ENCODE data around the gene METTL3.

Gene METTL3

GRCh38 chr14:21520767-21521166, 9.6 kb upstream of the METTL3 start:
- TF ChIP-seq POLR2AphosphoS5 (IDR thresholded peaks at IDR 0.05; ENCODE audit: low read depth, low read length) = no peak
- no peak for TF ChIP-seq POLR2A (IDR thresholded peaks at IDR 0.05; ENCODE audit: low read depth, low read length)
- no peak for TF ChIP-seq TAF1 (IDR thresholded peaks at IDR 0.05; ENCODE audit: low read depth, low read length)
- no peak for TF ChIP-seq POU2F2 (IDR thresholded peaks at IDR 0.05; ENCODE audit: low read depth, low read length)
- TF ChIP-seq PAX5 (IDR thresholded peaks at IDR 0.05; ENCODE audit: insufficient read depth, low read length, severe bottlenecking) = no peak
- no peak for TF ChIP-seq SPI1 (IDR thresholded peaks at IDR 0.05; ENCODE audit: low read depth, low read length)
- DNase-seq (ENCODE audit: insufficient read length, low spot score) (no peak), FAIRE-seq (no peak)

GRCh38 chr14:21518725-21519124, 7.6 kb upstream of the METTL3 start:
- DNase-seq (ENCODE audit: insufficient read length, low spot score) = no peak
- FAIRE-seq = no peak
- TF ChIP-seq POLR2AphosphoS5 (IDR thresholded peaks at IDR 0.05; ENCODE audit: low read depth, low read length) (no peak), SPI1 (IDR thresholded peaks at IDR 0.05; ENCODE audit: low read depth, low read length) (no peak), TAF1 (IDR thresholded peaks at IDR 0.05; ENCODE audit: low read depth, low read length) (no peak), POU2F2 (IDR thresholded peaks at IDR 0.05; ENCODE audit: low read depth, low read length) (no peak), POLR2A (IDR thresholded peaks at IDR 0.05; ENCODE audit: low read depth, low read length) (no peak), PAX5 (IDR thresholded peaks at IDR 0.05; ENCODE audit: insufficient read depth, low read length, severe bottlenecking) (no peak)

DNA sequence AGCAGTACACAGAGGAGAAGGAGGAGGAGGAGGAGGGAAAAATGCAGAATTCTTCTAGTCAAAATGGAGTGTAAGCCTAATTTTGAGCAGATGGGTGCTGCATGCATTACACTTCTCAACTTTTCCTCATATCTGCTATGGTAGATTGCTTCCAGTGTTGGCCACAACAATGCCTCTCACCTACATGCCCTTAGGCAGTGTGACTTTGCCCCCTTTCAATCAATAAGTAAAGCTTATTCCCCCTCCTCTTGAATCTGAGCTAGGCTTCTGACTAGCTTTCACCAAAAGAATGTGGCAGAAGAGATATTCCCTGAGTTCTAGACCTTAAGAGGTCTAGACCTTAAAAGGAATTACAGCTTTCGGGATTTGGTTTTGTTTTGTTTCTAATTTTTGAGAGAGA, 3.2 kb upstream of the METTL3 start:
- DNase-seq (ENCODE audit: insufficient read length, low spot score) = no peak
- FAIRE-seq = no peak
- TF ChIP-seq TAF1 (IDR thresholded peaks at IDR 0.05; ENCODE audit: low read depth, low read length) = no peak
- no peak for TF ChIP-seq POU2F2 (IDR thresholded peaks at IDR 0.05; ENCODE audit: low read depth, low read length)
- no peak for TF ChIP-seq POLR2AphosphoS5 (IDR thresholded peaks at IDR 0.05; ENCODE audit: low read depth, low read length)
- TF ChIP-seq SPI1 (IDR thresholded peaks at IDR 0.05; ENCODE audit: low read depth, low read length) = no peak
- TF ChIP-seq PAX5 (IDR thresholded peaks at IDR 0.05; ENCODE audit: insufficient read depth, low read length, severe bottlenecking) = no peak
- no peak for TF ChIP-seq POLR2A (IDR thresholded peaks at IDR 0.05; ENCODE audit: low read depth, low read length)

DNA sequence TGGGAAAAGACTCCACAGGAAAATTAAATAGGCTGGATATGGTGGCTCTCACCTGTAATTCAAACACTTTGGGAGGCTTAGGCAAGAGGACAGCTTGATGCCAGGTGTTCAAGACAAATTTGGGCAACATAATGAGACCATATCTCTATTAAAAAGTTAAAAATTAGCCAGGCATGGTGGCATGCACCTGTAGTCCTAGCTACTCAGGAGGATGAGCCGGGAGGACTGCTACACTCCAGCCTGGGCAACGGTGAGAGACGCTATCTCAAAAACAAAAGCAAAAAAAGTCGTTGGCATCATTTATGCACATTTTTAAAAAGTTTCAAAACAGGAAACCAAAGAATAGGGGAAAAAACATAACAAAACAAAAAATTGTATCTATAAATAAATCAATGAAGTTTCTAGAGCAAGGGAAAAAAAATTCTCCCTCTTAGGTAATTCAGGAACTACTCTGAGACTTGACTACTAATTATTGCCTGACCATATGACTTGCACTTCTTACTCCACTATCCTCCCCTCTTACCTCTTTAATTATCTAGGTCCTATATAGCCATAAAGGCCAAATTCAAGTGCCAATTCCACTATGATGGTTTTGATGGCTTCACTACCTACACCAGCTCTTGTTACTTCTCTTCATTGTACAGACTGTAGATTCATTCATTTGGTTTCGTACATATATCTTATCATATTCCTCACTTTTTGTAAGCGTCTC, 1.6 kb downstream of the METTL3 start:
- no peak for TF ChIP-seq POLR2A (IDR thresholded peaks at IDR 0.05; ENCODE audit: low read depth, low read length)
- no peak for TF ChIP-seq POLR2AphosphoS5 (IDR thresholded peaks at IDR 0.05; ENCODE audit: low read depth, low read length)
- FAIRE-seq = no peak
- no peak for DNase-seq (ENCODE audit: insufficient read length, low spot score)

- TF ChIP-seq TAF1 (IDR thresholded peaks at IDR 0.05; ENCODE audit: low read depth, low read length) (no peak), POLR2AphosphoS5 (IDR thresholded peaks at IDR 0.05; ENCODE audit: low read depth, low read length) (no peak), POLR2A (IDR thresholded peaks at IDR 0.05; ENCODE audit: low read depth, low read length) (no peak), POU2F2 (IDR thresholded peaks at IDR 0.05; ENCODE audit: low read depth, low read length) (no peak), PAX5 (IDR thresholded peaks at IDR 0.05; ENCODE audit: insufficient read depth, low read length, severe bottlenecking) (no peak), SPI1 (IDR thresholded peaks at IDR 0.05; ENCODE audit: low read depth, low read length) (no peak)
- FAIRE-seq (no peak), DNase-seq (ENCODE audit: insufficient read length, low spot score) (no peak)
These were observed 4.6 kb downstream of the METTL3 start for GRCh38 chr14:21506557-21506956.

DNA sequence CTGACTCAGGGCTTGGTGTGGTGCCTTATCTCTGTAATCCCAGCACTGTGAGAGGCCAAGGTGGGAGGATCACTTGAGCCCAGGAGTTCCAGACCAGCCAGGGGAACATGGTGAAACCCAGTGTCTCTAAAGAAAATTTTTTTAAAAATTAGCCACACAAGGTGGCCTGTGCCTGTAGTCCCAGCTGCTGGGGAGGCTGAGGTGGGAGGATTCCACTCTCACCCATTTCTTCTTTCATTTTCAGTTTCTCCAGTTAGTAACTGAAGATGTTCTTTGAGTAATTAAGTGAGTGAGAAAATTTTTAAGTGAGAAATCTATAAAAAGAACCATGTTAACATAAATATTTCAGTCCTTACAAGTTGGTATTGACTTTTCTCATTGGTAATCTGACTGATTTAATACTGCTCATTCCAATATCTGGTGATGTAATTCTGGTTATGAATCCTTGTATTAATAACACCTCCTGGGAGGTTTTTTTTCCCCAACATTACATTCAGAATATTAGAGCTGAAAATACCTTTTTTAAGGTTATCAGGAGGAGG, 6.1 kb downstream of the METTL3 start:
- FAIRE-seq (no peak), DNase-seq (ENCODE audit: insufficient read length, low spot score) (no peak)
- no peak for TF ChIP-seq POU2F2 (IDR thresholded peaks at IDR 0.05; ENCODE audit: low read depth, low read length)
- TF ChIP-seq POLR2A (IDR thresholded peaks at IDR 0.05; ENCODE audit: low read depth, low read length) = no peak
- no peak for TF ChIP-seq POLR2AphosphoS5 (IDR thresholded peaks at IDR 0.05; ENCODE audit: low read depth, low read length)
- TF ChIP-seq SPI1 (IDR thresholded peaks at IDR 0.05; ENCODE audit: low read depth, low read length) = no peak

GRCh38 chr14:21503376-21503775, 7.8 kb downstream of the METTL3 start:
- TF ChIP-seq POLR2AphosphoS5 (IDR thresholded peaks at IDR 0.05; ENCODE audit: low read depth, low read length) (no peak; the same call in 1 of the 2 replicates), POU2F2 (IDR thresholded peaks at IDR 0.05; ENCODE audit: low read depth, low read length) (no peak), PAX5 (IDR thresholded peaks at IDR 0.05; ENCODE audit: insufficient read depth, low read length, severe bottlenecking) (no peak), SPI1 (IDR thresholded peaks at IDR 0.05; ENCODE audit: low read depth, low read length) (no peak), TAF1 (IDR thresholded peaks at IDR 0.05; ENCODE audit: low read depth, low read length) (no peak), POLR2A (IDR thresholded peaks at IDR 0.05; ENCODE audit: low read depth, low read length) (no peak)
- no peak for DNase-seq (ENCODE audit: insufficient read length, low spot score)
- no peak for FAIRE-seq

GRCh38 chr14:21501568-21501967, 9.6 kb downstream of the METTL3 start:
- TF ChIP-seq PAX5 (IDR thresholded peaks at IDR 0.05; ENCODE audit: insufficient read depth, low read length, severe bottlenecking) (no peak), SPI1 (IDR thresholded peaks at IDR 0.05; ENCODE audit: low read depth, low read length) (no peak), POLR2AphosphoS5 (IDR thresholded peaks at IDR 0.05; ENCODE audit: low read depth, low read length) (no peak), POLR2A (IDR thresholded peaks at IDR 0.05; ENCODE audit: low read depth, low read length) (no peak), POU2F2 (IDR thresholded peaks at IDR 0.05; ENCODE audit: low read depth, low read length) (no peak)
- no peak for DNase-seq (ENCODE audit: insufficient read length, low spot score)
- FAIRE-seq = no peak

DNA sequence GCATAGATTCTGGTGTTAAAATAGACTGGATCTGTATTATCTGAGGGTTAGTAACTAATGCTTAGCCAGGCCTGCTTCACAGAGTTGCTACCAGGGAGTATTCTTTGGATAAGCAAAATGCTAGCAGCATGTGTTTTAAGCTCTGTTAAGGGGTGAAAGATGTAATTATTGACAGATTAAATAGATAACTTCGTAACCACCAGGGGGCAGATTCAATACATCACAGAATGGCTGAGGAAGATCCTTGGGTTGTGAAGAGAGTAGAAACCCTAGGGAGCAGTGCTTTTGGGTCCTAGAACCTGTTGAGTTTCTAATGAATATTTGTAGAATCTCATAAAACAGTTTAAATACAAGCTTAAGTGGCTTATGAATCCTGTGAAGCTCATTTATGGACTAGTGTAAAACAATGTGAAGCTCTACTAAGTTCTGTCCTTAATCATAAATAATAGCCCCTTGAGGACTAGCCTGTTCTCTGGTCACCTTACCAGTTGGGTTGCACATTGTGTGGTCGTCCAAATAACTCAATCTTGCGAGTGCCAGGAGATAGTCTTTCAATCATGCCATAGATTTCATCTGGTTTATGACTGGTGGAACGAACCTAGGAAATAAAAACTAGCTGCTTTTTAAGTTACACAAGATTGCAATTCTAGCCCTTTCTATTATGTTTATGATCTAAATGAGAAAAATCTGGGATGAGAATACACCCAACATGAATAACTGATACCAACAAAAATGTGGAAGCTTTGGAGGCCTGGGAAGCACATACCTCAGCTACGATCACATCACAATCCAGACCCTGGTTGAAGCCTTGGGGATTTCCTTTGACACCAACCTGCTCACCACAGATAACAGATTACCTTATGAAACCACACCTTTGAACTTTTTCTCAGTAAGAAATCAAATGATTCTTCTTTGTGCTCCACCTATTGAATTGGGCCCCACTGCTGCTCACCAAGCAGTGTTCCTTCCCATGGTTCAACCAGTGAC, 12.3 kb downstream of the METTL3 start:
- FAIRE-seq = peak; percentile 66
- no peak for DNase-seq (ENCODE audit: insufficient read length, low spot score)
- no peak for TF ChIP-seq TAF1 (IDR thresholded peaks at IDR 0.05; ENCODE audit: low read depth, low read length)
- TF ChIP-seq POLR2AphosphoS5 (IDR thresholded peaks at IDR 0.05; ENCODE audit: low read depth, low read length) = peak; percentile 30; the same call in 1 of the 2 replicates
